ENCODE results near the gene ERO1B. TPM values are rescaled to one million over a fixed set of nuclear protein-coding genes. Genes with fewer than 3 reads are reported as not detected.
A peak's percentile ranks its signal among the peaks of the same experiment; 100 is the strongest.

Gene ERO1B
- polyA plus RNA-seq, 1 of the 3 experiments (the other 2 are of a cell fraction): 0.79 TPM

GRCh38 chr1:236282425-236282716 is 613 bp upstream of the ERO1B start:
- WGBS (ENCODE audit: low lambda C conversion rate): 23% methylated on average over 7 of the region's 7 CpGs
- no peaks in the 10 kb centered on the region for H3K9me3 ChIP-seq
- no peaks in the 10 kb centered on the region for H3K9me2 ChIP-seq
- ChIA-PET CTCF (interaction anchor here (1.2 to 1.6 kb wide), 3 partner anchors 178 to 244 kb away, joined by 3 to 5 read pairs (median 4); no protein-coding TSS in a partner anchor), POLR2A (no interaction called here)
- DNase-seq: no peak
- TF ChIP-seq MXI1 (IDR thresholded peaks at IDR 0.05; ENCODE audit: low read depth, low read length) (no peak), FOSL2 (IDR thresholded peaks at IDR 0.05; ENCODE audit: borderline replicate concordance, low read depth) (no peak), NFIC (IDR thresholded peaks at IDR 0.05; ENCODE audit: borderline replicate concordance) (no peak), SIN3A (IDR thresholded peaks at IDR 0.05; ENCODE audit: borderline replicate concordance, low read depth, low read length) (no peak), ELF1 (IDR thresholded peaks at IDR 0.05) (no peak), RCOR1 (IDR thresholded peaks at IDR 0.05; ENCODE audit: low read length) (no peak), PBX3 (IDR thresholded peaks at IDR 0.05) (no peak), TCF12 (IDR thresholded peaks at IDR 0.05) (no peak), TEAD4 (IDR thresholded peaks at IDR 0.05; ENCODE audit: borderline replicate concordance, insufficient read depth) (no peak), ZBTB33 (IDR thresholded peaks at IDR 0.05; ENCODE audit: borderline replicate concordance, low read depth) (no peak), POLR2AphosphoS5 (IDR thresholded peaks at IDR 0.05; ENCODE audit: low read depth, low read length) (no peak), RXRA (IDR thresholded peaks at IDR 0.05; ENCODE audit: borderline replicate concordance, low read depth) (no peak), EZH2phosphoT487 (IDR thresholded peaks at IDR 0.05; ENCODE audit: borderline replicate concordance, low read depth) (no peak), SMC3 (IDR thresholded peaks at IDR 0.05; ENCODE audit: low read depth, low read length) (no peak), NRF1 (IDR thresholded peaks at IDR 0.05; ENCODE audit: low read depth, low read length) (no peak), USF1 (IDR thresholded peaks at IDR 0.05; ENCODE audit: borderline replicate concordance, low read depth) (no peak), FOXM1 (IDR thresholded peaks at IDR 0.05; ENCODE audit: low read depth) (no peak), CTCF (IDR thresholded peaks at IDR 0.05) (no peak)
- TF ChIP-seq, protein P1, sequence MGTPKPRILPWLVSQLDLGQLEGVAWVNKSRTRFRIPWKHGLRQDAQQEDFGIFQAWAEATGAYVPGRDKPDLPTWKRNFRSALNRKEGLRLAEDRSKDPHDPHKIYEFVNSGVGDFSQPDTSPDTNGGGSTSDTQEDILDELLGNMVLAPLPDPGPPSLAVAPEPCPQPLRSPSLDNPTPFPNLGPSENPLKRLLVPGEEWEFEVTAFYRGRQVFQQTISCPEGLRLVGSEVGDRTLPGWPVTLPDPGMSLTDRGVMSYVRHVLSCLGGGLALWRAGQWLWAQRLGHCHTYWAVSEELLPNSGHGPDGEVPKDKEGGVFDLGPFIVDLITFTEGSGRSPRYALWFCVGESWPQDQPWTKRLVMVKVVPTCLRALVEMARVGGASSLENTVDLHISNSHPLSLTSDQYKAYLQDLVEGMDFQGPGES (IDR thresholded peaks at IDR 0.05; ENCODE audit: low read depth, low read length): no peak
- TF ChIP-seq, protein P2, sequence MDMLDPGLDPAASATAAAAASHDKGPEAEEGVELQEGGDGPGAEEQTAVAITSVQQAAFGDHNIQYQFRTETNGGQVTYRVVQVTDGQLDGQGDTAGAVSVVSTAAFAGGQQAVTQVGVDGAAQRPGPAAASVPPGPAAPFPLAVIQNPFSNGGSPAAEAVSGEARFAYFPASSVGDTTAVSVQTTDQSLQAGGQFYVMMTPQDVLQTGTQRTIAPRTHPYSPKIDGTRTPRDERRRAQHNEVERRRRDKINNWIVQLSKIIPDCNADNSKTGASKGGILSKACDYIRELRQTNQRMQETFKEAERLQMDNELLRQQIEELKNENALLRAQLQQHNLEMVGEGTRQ (IDR thresholded peaks at IDR 0.05; ENCODE audit: borderline replicate concordance, low read depth, low read length): no peak
- H3K4me3 ChIP-seq (ENCODE audit: low read depth in 2 of 2, low read length in 1 of 2): peak overlapping the region; percentile 66 to 88
- H3F3A ChIP-seq (replicated peaks; ENCODE audit: insufficient read depth): no peaks in the 10 kb centered on the region
- peak overlapping the region; percentile 77 for H2AFZ ChIP-seq (ENCODE audit: low read depth)
- peak overlapping the region in 1 of 2 experiments; percentile 48; a peak in 1 of 4 replicates for H3K27ac ChIP-seq (ENCODE audit: low read depth in 2 of 2, low read length in 1 of 2)
- H3K27me3 ChIP-seq (ENCODE audit: insufficient read depth): peaks cover 4% of the 10 kb centered on the region; the same call in 1 of the 2 replicates
- H4K20me1 ChIP-seq (ENCODE audit: insufficient read depth): no peaks in the 10 kb centered on the region
- H3K4me2 ChIP-seq: peak overlapping the region; percentile 83
- no peaks in the 10 kb centered on the region for H3K36me3 ChIP-seq (replicated peaks in 1 of 2; ENCODE audit: control insufficient read depth in 1 of 2, insufficient read depth in 2 of 2, low read length in 1 of 2)
- H3K9ac ChIP-seq: peak overlapping the region; percentile 57; the same call in 1 of the 2 replicates
- peaks cover 0 to 10% of the 10 kb centered on the region in 2 experiments; a peak in 2 of 4 replicates for H3K4me1 ChIP-seq (ENCODE audit: control insufficient read depth in 1 of 2, insufficient read depth in 2 of 2, low read depth in 1 of 2, low read length in 1 of 2)
- H3K79me2 ChIP-seq (ENCODE audit: insufficient read depth): no peaks in the 10 kb centered on the region

Measured in SK-N-SH (cell line).